Measurements from ENCODE around the gene PKD1L1.

- TF ChIP-seq MXI1 (IDR thresholded peaks at IDR 0.05; ENCODE audit: low read depth, low read length) (no peak), YY1 (IDR thresholded peaks at IDR 0.05; ENCODE audit: low read depth) (no peak), TAF1 (IDR thresholded peaks at IDR 0.05; ENCODE audit: borderline replicate concordance, low read depth, low read length) (no peak), CTCF (IDR thresholded peaks at IDR 0.05) (no peak), EZH2phosphoT487 (IDR thresholded peaks at IDR 0.05; ENCODE audit: borderline replicate concordance, low read depth) (no peak), FOXM1 (IDR thresholded peaks at IDR 0.05; ENCODE audit: low read depth) (no peak), POLR2AphosphoS5 (IDR thresholded peaks at IDR 0.05; ENCODE audit: low read depth, low read length) (no peak), SMC3 (IDR thresholded peaks at IDR 0.05; ENCODE audit: low read depth, low read length) (no peak)
Observed at GRCh38 chr7:47888371-47889265, 59.6 kb downstream of the PKD1L1 start.

Data from SK-N-SH (cell line).